Epithelial cell of prostate (primary cell): ENCODE data around the gene KCNIP2.
A peak's percentile ranks its signal among the peaks of the same experiment; 100 is the strongest.

Source experiments
- DNase-seq: peaks from one replicate; pipeline ENCODE4 v3.0.0-alpha.2; 2011; ENCODE audit warnings: low read depth, low spot score
- H3K27ac ChIP-seq: fragments of 450-650 bp; 2 replicates; pipeline ENCODE4 v1.5.1; 2017; ENCODE audit warnings: mild to moderate bottlenecking

KCNIP2 gene

DNA sequence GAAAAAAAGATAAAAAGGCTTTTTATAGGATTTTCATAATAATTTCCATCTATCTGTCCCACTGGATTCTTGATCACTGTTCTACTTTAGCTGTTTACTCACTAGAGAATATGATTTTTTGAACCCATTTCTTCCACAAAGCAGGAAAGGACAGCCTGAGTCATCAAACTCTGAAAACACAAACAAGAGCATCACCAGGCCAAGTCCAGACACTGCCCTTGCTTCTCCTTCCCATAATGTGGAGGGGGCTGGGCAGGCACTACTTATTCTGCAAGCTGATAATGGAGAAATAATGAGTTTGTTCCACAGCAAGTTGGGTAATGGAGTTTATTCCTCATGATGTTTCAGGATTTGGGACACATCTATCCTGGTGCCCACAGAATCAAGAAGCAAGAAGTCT lies 13.0 kb upstream of the KCNIP2 start:
- H3K27ac ChIP-seq: no peak overlapping the region
- no peak for DNase-seq

- H3K27ac ChIP-seq: no peak overlapping the region
- DNase-seq: no peak
Observed at GRCh38 chr10:101851411-101852116, 8.0 kb upstream of the KCNIP2 start.

DNA sequence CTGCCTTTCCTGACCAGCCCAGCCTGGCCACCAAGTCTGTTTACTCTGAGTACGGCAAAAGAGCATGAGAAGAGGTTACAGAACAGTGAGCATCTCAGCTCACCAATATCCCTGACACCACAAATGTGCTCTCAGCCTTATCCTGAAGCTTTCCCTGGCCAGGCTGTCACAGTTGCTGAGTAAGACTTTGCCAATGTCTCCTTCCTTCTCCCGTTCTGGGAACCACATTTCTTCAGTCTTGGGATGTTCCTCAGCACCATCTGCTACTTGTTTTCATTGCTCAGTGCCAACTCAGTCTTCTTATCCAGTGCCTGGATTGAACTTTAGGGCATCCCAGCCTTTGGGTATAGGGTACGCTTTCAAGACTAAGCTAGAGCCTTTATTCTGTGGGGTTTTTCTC lies 7.1 kb upstream of the KCNIP2 start:
- H3K27ac ChIP-seq: no peak overlapping the region
- DNase-seq: no peak

DNA sequence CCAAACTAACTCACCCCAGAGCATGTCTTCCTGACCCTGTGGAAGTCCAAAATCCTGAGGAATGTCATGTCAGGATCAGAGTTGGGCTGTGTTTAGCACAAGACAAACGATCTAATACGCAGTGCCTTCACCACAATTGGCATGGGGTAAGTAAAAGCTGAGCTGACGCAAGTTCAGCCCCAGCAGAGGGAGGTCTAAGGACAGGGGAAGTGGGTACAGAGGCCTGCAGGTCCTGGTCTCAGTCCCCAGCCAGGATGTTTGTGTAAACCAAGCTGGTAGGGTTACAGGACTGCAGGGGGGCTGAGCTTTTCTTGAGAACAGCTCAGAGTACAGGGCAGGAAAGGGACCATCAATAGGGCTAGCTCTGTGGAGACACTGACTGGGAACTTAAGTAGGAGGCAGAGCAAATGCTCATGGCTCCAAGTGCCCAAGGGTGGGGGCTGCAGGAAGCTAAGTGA lies 5.3 kb upstream of the KCNIP2 start:
- no peak for DNase-seq
- no peak overlapping the region for H3K27ac ChIP-seq

DNA sequence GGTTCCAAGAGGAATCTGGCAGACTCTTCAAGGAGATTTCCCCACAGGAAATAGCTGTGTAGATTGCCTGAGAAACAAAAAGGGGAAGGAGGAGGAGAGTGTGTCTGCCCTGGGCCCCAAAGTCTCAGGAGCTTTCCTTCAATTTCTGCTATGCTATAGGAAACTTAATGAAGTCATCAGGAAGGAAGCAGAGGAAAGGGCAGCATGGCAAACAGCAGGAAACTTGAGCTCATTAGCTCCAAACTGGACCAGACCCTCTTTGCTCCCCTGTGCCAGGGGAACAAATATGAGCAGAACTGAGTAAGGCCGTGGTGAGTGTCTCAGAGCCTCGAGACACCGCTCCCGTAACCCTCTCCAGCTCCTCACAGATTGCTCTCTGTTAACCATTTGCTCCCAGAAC lies 4.8 kb upstream of the KCNIP2 start:
- no peak for DNase-seq
- no peak overlapping the region for H3K27ac ChIP-seq

GRCh38 chr10:101845893-101846292 lies 2.3 kb upstream of the KCNIP2 start:
- no peak overlapping the region for H3K27ac ChIP-seq
- DNase-seq: no peak

DNA sequence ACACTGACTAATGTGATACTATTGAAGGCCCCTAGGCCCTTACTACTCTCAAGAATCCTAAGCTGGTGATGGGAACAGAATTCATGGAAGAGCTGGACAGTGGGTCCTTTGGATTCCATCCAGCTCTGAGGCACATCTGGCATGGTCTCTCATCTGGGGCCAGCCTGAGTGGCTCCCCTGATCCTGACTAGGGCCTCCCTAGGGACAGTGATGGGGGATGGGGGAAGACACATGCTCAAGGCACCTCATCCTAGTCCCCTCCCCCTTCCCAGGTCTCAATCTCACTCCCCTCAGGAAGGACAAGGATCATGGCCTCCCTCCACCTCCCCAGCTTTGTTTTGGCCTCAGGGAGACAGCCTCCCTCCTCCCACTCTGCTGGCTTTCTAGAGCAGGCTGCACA lies 1.8 kb downstream of the KCNIP2 start:
- no peak overlapping the region for H3K27ac ChIP-seq

GRCh38 chr10:101840741-101841453 lies 2.7 kb downstream of the KCNIP2 start:
- no peak overlapping the region for H3K27ac ChIP-seq
- DNase-seq: no peak

More for the DNA sequence above, 1.8 kb downstream of the KCNIP2 start:
- DNase-seq: no peak

DNA sequence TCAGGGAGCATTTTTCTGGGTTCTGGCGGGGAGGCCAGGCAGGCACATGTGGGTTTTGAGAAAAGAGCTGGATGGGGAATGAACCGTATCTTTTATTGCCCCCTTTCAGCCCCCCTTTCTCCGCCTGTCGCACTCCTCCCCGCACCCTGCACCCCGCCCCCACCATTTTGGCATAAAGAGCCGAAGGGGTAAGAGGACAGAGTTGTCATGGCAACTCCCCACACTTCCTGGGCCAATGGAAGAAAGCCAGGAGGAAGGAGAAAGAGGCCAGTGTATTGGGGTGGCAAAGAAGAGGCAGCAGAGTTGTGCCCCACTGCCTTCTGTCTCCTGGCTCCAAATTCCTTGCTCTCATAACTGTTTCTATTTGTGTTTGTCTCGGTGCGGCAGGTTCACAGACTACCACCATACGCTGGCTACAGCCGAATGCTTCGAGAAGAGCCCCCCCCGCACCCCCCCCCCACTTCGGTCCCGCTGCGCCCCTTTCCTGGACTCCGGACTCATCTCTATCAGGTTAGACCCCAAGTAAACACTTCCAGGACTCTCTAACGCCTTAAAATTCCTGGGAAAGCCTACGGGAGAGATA lies 3.4 kb downstream of the KCNIP2 start:
- DNase-seq: no peak
- no peak overlapping the region for H3K27ac ChIP-seq

DNA sequence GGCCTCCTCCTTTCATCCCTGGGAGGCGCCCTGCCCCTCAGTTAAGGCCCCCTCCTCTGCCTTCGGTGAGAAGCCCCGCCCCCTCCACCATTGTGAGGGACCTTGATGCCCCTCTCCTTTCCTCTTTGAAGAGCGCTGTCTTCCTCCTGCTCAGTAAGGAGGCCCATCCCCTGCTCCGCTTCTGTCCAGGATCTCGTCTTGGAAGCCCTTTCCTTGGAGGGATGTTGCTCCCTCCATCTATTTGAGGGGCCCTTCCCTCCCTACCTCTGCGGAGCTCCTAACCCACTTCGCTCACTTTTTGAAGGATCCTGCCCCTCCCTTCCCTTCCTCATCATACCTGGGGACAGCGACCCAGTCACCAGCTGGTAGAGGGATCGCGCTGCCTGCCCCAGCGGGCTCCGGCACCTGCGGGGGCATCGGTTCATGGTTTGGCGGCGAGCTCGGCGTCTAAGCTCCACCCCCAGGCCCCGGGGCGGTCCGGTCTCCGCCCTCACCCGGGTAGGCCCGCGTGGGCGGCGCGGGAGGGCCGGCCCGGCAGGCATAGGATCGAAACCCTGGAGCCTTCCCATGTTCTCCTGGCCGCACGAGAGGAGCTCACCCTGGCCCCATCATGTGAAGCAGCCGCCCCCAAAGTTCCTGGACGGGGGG lies 4.1 kb downstream of the KCNIP2 start:
- no peak overlapping the region for H3K27ac ChIP-seq
- DNase-seq: no peak

- DNase-seq: no peak
- no peak overlapping the region for H3K27ac ChIP-seq
Observed at GRCh38 chr10:101839002-101839401, 4.6 kb downstream of the KCNIP2 start.

DNA sequence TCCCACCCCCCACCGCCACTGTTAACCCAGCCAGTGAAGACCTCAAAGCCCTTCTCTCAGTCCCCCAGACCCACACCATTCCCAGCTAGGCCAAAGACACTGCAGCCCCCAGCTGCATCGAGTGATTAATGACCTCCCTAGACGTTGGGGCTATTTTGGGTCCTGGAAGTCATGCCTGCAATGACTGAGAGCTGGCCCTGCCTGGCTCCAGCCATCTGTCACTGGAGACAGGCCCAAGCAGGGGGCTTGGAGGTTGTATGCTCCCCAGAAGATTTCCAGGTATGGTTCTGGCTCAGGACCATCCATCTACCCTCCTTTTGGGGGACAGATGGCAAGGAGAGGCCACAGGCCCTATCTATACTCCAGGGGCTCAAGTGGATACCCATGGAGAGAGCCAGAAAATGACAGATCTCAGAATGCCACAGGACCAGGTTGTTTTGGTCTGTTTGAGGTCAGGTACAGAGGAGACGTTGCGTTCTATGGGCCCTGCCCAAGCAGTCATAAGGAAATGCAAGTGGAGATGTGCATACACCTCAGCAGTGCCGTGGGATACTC lies 5.1 kb downstream of the KCNIP2 start:
- H3K27ac ChIP-seq: no peak overlapping the region
- no peak for DNase-seq

- no peak for DNase-seq
Observed at GRCh38 chr10:101837748-101838147, 5.9 kb downstream of the KCNIP2 start.

GRCh38 chr10:101835362-101835761 lies 8.2 kb downstream of the KCNIP2 start:
- no peak for DNase-seq
- H3K27ac ChIP-seq: no peak overlapping the region

More at GRCh38 chr10:101837748-101838147, 5.9 kb downstream of the KCNIP2 start:
- no peak overlapping the region for H3K27ac ChIP-seq

- DNase-seq: no peak
- H3K27ac ChIP-seq: no peak overlapping the region
Observed at GRCh38 chr10:101834341-101834740, 9.3 kb downstream of the KCNIP2 start.

DNA sequence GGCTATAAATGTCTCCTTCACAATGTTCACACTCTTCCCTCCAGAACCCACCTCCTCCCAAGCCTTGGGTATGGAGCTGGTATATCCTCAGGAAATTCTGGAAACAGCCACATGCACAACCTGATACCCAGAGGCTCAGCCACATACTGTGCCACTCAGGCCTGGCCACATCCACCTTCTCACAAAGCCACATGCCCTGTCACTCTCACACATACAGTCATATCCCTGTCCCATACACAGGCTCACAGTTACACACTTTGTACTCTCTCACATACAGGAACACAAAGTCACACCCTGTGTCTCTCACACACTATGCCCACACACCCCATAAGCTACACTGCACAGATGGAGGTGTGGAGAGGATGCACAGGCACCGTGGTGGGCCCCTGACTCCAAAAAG lies 10.1 kb downstream of the KCNIP2 start:
- H3K27ac ChIP-seq: no peak overlapping the region
- no peak for DNase-seq

DNA sequence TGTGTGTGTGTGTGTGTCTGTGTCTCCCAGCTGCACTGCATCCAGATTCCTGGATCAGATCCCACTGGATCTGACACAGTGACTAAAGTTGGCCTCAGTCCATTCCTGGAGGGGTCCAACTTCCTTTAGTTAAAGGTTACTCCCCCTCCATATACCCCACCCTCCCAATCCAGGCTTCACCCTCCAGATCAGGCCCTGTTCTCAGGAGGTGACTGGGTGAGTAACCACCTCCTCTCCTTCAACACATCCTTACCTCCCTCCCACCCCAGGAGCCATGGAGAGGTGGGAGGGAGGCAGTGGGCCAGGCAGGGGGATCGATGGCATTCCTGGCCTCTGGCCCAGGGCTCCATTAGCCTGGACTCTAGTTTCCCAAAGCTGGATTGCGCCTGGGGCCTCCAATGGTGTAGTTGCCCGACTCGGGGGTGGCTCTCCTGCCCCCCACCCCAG lies 11.3 kb downstream of the KCNIP2 start:
- no peak overlapping the region for H3K27ac ChIP-seq
- DNase-seq: no peak

DNA sequence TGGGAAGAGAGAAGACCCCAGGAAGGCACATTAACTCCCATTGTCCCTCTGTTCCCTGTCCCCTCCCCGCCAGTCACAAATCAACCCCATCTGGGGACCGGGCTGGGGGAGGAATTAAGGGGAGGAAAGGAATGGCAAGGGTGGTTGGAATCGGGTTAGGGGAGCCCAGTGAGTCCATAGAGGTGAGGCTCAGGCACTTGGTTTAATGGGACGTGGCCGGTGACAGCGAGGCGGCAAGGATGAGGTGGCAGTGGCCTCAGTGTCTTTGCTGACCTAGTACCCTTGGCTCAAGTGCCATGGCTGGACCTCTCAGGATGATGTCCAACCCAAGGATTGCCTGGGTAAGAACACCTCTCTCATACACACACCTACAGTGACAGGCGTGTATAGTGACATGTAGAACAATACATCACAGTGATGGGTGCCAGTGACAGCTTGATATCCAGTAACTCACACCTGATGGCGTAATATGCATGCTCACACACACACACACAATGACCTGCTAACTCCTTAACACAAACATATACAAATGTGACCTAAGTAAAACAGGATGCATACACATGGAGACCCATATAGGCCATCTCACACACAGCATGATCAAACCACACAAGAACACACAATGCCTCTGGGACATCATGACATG lies 12.3 kb downstream of the KCNIP2 start:
- peak overlapping the region; percentile 24 for H3K27ac ChIP-seq
- no peak for DNase-seq

DNA sequence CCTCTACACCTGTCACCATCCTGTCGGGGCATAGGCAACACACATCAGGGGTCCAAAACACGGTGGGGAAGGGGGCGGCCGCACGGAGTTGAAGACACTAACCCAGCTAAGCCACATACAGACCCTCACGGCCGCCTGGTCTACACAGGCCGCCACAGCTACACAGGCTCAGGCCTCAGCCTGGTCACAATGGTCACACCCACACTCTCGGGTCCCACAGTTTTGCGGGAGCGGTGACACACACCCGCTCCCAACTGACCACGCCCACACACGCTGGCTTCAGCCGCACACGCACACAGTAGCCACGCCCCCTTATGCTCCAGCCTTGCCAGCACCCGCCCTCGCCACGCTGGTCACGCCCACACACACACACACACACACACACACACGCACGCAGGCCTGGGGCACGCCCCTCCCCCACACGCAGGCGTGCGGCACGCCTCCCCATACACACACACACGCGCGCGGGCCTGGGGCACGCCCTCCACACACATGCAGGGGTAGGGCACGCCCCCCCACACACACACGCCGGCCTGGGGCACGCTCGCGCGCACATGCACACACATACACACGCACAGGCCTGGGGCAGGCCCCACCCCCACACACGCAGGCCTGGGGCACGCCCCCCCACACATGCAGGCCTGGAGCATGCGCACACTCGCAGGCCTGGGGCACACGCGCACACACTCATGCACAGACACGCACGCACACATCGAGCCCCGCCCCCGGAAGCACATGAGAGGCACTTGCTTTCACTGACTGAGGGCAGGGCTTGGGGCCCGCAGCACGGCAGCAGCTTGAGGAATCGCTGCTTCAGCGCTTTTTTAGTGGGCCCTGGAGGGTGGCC lies 13.1 kb downstream of the KCNIP2 start:
- H3K27ac ChIP-seq: peak overlapping the region; percentile 24
- DNase-seq: peak; percentile 60
